ENCODE data around the gene HOXC11.
A peak's percentile ranks its signal among the peaks of the same experiment; 100 is the strongest.

The HOXC11 gene

GRCh38 chr12:54012631-54013409 is 39.9 kb downstream of the HOXC11 start:
- no peak for DNase-seq

- DNase-seq, result no peak
Observed at GRCh38 chr12:54014377-54015017, 41.6 kb downstream of the HOXC11 start.

- DNase-seq, result no peak
Observed at GRCh38 chr12:54015018-54015931, 42.3 kb downstream of the HOXC11 start.

- DNase-seq, result no peak
Observed at GRCh38 chr12:54016051-54016450, 43.1 kb downstream of the HOXC11 start.

GRCh38 chr12:54016478-54016964 is 43.6 kb downstream of the HOXC11 start:
- no peak for DNase-seq

- no peak for DNase-seq
Observed at GRCh38 chr12:54017027-54017788, 44.3 kb downstream of the HOXC11 start.

- DNase-seq, result peak; percentile 90
Observed at GRCh38 chr12:54017878-54018467, 45.0 kb downstream of the HOXC11 start.

- no peak for DNase-seq
Observed at GRCh38 chr12:54018468-54018984, 45.6 kb downstream of the HOXC11 start.

- DNase-seq, result no peak
Observed at GRCh38 chr12:54019091-54019811, 46.3 kb downstream of the HOXC11 start.

- no peak for DNase-seq
Observed at GRCh38 chr12:54019924-54020590, 47.1 kb downstream of the HOXC11 start.

GRCh38 chr12:54020591-54021405 is 47.9 kb downstream of the HOXC11 start:
- no peak for DNase-seq

GRCh38 chr12:54021432-54022013 is 48.6 kb downstream of the HOXC11 start:
- no peak for DNase-seq

- no peak for DNase-seq
Observed at GRCh38 chr12:54022960-54023884, 50.3 kb downstream of the HOXC11 start.

- DNase-seq, result no peak
Observed at GRCh38 chr12:54024127-54024526, 51.2 kb downstream of the HOXC11 start.

GRCh38 chr12:54024581-54025305 is 51.8 kb downstream of the HOXC11 start:
- no peak for DNase-seq

- DNase-seq, result no peak
Observed at GRCh38 chr12:54025499-54026405, 52.8 kb downstream of the HOXC11 start.

Measured in NCI-H1436 (cell line).